SK-MEL-5 (cell line): Measurements from ENCODE around the gene PTPRU. TPM values are rescaled to one million over a fixed set of nuclear protein-coding genes. Genes with fewer than 3 reads are reported as not detected.

Source experiments
- DNase-seq: peaks from one replicate; pipeline ENCODE4 v3.0.0-alpha.2; 2016; ENCODE audit warnings: low read depth, low spot score
- in situ Hi-C: cut with HindIII; loops from 2 replicates; pipeline ENCODE4 v1.10.0; 2016; ENCODE audit warnings: low sequenced_read_pairs, high pct_unique_total_duplicates, low pct_unique_long_range_greater_than_20kb
- total RNA-seq: library from RNA; depleted of rRNA; stranded (reverse); fragments of >200 nt; shearing (Covaris generic); gene quantifications from 2 replicates; pipeline ENCODE4 v1.2.3, GENCODE V29; 2014

The PTPRU gene
- total RNA-seq, 1 experiment from 2014 or later = 3.3 TPM

- in situ Hi-C loops = no loop called here
- DNase-seq = no peak
These were observed 18.9 kb downstream of the PTPRU start for GRCh38 chr1:29255134-29255666.

GRCh38 chr1:29256394-29256793 lies 20.1 kb downstream of the PTPRU start:
- no peak for DNase-seq
- in situ Hi-C loops = no loop called here

- in situ Hi-C loops = no loop called here
- DNase-seq = peak; percentile 40
These were observed 20.9 kb downstream of the PTPRU start for GRCh38 chr1:29256979-29257804.

GRCh38 chr1:29258189-29258975 lies 22.1 kb downstream of the PTPRU start:
- in situ Hi-C loops = no loop called here
- no peak for DNase-seq

- in situ Hi-C loops = no loop called here
- DNase-seq = no peak
These were observed 22.9 kb downstream of the PTPRU start for GRCh38 chr1:29258976-29259801.

- in situ Hi-C loops = no loop called here
- no peak for DNase-seq
These were observed 23.6 kb downstream of the PTPRU start for GRCh38 chr1:29259802-29260441.

GRCh38 chr1:29260531-29260930 lies 24.2 kb downstream of the PTPRU start:
- DNase-seq = no peak
- in situ Hi-C loops = no loop called here

GRCh38 chr1:29264773-29265389 lies 28.6 kb downstream of the PTPRU start:
- in situ Hi-C loops = no loop called here
- DNase-seq = no peak

GRCh38 chr1:29266912-29267311 lies 30.6 kb downstream of the PTPRU start:
- in situ Hi-C loops = no loop called here
- DNase-seq = no peak

- DNase-seq = no peak
- in situ Hi-C loops = no loop called here
These were observed 31.2 kb downstream of the PTPRU start for GRCh38 chr1:29267321-29268070.

- in situ Hi-C loops = no loop called here
- no peak for DNase-seq
These were observed 33.1 kb downstream of the PTPRU start for GRCh38 chr1:29269382-29269781.

GRCh38 chr1:29270929-29271521 lies 34.7 kb downstream of the PTPRU start:
- in situ Hi-C loops = no loop called here
- DNase-seq = no peak

- DNase-seq = no peak
- in situ Hi-C loops = no loop called here
These were observed 35.4 kb downstream of the PTPRU start for GRCh38 chr1:29271724-29272123.

GRCh38 chr1:29272147-29272907 lies 36.0 kb downstream of the PTPRU start:
- no peak for DNase-seq
- in situ Hi-C loops = no loop called here

GRCh38 chr1:29275435-29275834 lies 39.1 kb downstream of the PTPRU start:
- no peak for DNase-seq
- in situ Hi-C loops = no loop called here
